ENCODE data around the gene NCAM1.
"Not testable (repeated sequence)": the region's sequence is repeated elsewhere in the genome, so short reads cannot be mapped to it uniquely, and the experiment has no call there.

Gene NCAM1

GRCh38 chr11:113022262-113022661 lies 61.0 kb downstream of the NCAM1 start:
- no peak for FAIRE-seq

DNA sequence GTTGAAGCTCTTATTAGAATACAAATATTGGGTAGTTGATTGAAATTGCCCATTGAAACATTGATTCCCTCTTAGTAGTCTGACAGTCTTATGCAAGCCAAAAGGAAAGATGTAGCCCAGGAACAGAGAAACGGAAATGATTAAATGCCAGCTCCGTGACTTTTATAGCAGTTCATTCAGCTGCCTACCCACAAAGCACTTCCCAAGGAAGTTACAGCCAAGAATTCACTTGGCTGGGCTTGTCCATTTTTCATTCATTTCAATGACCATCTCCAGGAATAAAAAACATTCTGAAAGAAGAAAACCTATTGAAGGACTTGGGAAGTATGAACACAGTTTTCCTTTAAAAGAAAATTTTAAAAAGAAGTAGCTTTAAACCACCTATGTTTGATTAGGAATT lies 62.0 kb downstream of the NCAM1 start:
- no peak for FAIRE-seq

- FAIRE-seq = no peak
These were observed 62.8 kb downstream of the NCAM1 start for GRCh38 chr11:113023986-113024385.

DNA sequence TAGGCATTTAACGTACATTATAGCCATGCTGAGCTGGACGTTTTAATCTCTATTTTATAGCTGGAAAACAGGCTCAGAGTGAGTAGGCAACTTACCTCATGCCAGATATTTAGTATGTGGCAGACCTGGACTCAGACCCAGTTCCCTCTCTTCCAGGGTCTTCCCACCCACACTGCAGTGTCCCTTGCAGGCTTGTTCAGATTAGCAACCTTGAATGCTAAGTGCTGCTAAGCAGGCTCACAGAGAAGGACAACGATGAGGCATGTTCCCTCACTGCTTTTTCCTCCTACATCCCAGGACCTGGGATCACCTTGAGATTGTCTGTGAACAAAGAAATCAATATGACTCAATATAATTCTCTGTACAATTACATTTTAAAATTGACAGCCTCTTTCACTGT lies 65.6 kb downstream of the NCAM1 start:
- no peak for FAIRE-seq

GRCh38 chr11:113034576-113034975 lies 73.4 kb downstream of the NCAM1 start:
- FAIRE-seq = no peak

DNA sequence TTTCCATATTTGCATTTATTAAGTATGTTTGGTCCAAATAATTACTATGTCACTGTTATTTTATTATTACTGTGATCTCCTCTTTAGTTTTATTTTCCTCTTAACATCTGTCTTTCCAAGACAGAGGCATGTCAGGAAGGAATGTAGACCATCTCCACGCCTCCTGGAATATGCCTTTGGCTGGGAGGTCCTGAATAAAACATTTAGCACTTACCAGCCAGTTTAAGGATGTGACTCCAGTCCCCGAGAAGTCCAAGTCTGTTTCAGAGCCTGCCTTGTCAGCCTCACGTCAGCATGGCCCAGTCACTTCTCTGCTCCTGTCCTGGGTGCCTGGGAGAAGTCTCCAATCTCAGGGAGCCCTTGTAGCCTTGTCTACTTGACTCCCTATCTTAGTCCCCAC lies 74.5 kb downstream of the NCAM1 start:
- FAIRE-seq = no peak

DNA sequence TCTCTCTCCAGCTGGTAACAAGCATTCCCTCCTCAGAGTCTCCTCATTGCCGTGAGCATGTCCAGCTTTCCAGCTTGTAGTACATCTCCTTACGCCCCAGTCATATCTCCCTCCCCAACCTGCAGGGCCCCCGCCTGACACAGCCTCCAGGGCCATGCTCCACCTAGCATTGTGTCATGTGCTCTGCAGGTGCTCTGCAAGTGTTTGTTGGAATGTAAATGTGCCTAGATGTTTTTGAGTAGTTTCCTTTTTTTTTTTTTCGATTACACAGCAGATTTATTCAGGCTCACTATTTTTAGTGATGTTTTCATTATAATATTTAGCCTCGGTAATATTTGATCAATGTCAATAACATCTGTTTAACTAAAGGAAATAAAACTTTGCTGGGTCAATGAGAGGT lies 82.5 kb downstream of the NCAM1 start:
- no peak for FAIRE-seq

DNA sequence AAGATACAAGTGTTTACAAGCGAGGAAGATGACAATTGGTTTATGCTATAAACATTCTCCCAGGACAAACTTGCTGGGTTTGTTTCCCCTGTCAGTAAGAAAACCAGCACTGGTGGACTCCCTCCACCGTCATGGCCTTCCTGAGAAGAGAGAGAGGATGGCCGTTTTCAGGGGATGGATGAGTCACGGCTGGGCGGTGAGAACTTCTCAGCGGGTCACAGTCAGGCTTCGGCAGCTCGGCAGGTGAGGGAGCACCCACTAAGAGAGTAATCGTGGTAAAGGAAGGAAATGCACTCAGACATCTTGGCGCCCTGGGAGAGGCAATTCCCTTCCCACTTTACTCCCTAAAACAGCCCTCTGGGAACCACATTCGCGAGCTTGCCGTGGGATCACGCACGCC lies 83.9 kb downstream of the NCAM1 start:
- no peak for FAIRE-seq

- no peak for FAIRE-seq
These were observed 85.6 kb downstream of the NCAM1 start for GRCh38 chr11:113046866-113047265.

DNA sequence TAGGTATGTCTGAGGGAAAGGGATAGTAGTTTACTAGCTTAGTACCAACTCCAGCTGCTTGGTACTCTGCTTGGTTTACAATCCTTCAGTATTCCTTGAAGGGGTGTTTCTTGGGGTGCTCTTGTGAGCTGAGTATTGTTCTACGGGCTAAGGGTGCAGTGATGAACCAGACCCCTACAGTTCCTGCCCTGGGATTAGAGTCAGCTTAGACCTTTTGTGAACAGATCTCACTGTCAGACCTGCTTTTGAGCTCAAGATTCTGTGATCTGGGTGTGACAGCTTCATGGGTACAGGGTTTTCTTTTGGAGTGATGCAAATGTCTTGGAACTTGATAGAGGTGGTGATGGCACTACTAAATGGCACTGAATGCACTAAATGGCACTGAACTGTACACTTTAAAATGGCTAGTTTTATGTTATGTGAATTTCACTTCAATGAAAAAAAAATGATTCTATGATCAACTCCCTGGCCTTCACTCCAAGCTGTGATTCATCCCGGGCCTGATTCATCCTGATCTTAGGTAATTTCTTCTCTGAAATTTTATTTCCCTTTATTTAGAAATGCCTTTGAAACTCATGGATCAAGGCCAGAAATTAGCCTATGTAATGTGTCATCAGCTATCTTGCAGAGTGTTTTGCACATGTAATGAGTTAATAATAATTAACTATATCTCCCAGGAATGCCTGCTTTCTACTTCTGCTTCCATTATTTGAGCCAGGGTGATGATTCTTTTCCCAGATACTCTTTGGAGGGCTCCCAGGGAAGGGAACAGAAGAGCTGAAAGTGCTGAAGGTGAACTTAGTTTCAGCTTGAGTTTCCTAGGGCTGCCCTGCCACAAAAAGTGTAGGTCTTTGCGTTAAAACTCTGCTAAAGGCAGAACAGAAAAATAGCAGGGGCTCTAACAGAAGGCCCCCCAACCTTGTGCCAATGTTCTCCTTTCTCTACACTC lies 87.9 kb downstream of the NCAM1 start:
- no peak for FAIRE-seq

GRCh38 chr11:113053042-113053441 lies 91.8 kb downstream of the NCAM1 start:
- FAIRE-seq = not testable (repeated sequence)

GRCh38 chr11:113057038-113057437 lies 95.8 kb downstream of the NCAM1 start:
- FAIRE-seq = no peak

GRCh38 chr11:113059548-113059947 lies 98.3 kb downstream of the NCAM1 start:
- no peak for FAIRE-seq

- no peak for FAIRE-seq
These were observed 104.1 kb downstream of the NCAM1 start for GRCh38 chr11:113065330-113065729.

- FAIRE-seq = no peak
These were observed 111.1 kb downstream of the NCAM1 start for GRCh38 chr11:113072237-113072858.

- no peak for FAIRE-seq
These were observed 112.2 kb downstream of the NCAM1 start for GRCh38 chr11:113073290-113073953.

DNA sequence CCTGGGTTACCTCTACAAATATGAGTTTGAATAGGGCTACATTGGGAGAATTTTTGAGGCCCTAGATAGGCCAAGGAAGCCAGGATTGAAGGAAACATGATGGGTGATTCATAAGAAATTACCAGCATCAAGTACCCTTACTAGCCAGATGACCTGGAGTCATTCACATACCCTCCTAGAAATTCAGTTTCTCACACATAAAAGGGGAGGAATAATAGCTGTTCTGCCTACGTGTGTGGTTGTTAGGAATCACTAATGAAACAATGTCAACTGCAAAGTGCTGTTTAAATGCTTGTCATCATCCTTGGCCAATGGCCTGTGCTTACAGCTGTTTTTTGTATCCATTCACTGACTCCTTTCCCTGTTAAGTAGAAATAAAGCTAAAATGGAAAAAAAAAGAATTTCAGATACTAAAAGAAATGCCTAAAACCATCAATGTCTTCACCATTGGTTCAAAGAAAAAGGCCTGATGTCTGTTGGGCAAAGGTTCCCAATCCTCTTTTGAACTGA lies 114.4 kb downstream of the NCAM1 start:
- FAIRE-seq = no peak

GRCh38 chr11:113077379-113077778 lies 116.2 kb downstream of the NCAM1 start:
- no peak for FAIRE-seq

GRCh38 chr11:113082341-113082955 lies 121.2 kb downstream of the NCAM1 start:
- no peak for FAIRE-seq

DNA sequence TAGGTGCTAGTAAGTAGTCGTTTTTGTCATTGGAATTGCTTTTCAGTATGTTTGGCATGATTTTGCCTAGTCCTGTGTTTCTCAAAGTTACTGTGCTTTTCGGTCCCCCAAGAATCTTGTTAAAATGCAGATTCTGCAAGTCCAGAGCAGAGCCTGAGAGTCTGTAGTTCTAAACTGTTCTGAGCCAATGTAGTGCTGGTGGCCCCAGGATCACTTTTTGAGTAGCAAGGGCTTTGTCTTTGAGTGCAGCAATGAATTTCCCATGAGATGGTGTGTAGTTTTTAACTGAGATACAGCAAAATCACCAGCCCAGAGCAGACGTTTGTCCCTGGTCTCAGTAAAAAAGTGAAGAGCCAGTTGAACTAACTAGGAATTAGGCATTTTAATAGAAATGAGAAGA lies 122.4 kb downstream of the NCAM1 start:
- FAIRE-seq = no peak

DNA sequence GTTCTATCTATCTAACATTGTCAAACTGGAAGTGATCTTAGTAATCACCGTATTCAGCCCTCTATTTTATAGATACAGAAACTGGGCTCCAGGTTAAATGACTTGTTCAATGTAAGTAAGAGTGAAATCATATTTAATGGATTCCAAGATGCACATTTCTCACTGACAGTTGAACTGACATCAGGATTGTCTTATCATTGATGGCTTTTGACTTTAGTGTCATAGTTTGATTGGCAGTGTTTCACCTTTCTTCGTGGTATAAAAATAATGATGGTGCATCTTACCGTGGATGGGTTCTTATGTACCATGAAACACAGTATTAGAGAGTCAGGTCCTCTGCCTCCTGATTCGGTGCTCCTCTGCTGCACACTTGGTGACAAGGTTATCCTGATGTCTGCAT lies 123.1 kb downstream of the NCAM1 start:
- FAIRE-seq = no peak

- FAIRE-seq = no peak
These were observed 124.2 kb downstream of the NCAM1 start for GRCh38 chr11:113085446-113085845.

- FAIRE-seq = no peak
These were observed 126.5 kb downstream of the NCAM1 start for GRCh38 chr11:113087706-113088105.
